Heart left ventricle (tissue), 16 donors: ENCODE results near the gene SLC1A6. TPM values are rescaled to one million over a fixed set of nuclear protein-coding genes. Genes with fewer than 3 reads are reported as not detected.

Experiments used
- ATAC-seq, 4 donors: fragments of 200-7000 bp; cut with Tn5 transposase; one replicate each; pipeline ENCODE4 v1.9.1; 2020 to 2022; ENCODE audit warnings: moderate library complexity in 4 of 4, mild to moderate bottlenecking in 3 of 4, moderate number of reproducible peaks in 1 of 4
- DNase-seq, 5 donors: peaks; one replicate each; pipeline ENCODE4 v3.0.0-alpha.2; 2020
- H3K27ac ChIP-seq, 12 donors: fragments of 200-600 bp; sonication (generic) in 4 of 12; one replicate each; pipeline versions ENCODE4 v1.5.0 to v1.8.0; 2016 to 2022; ENCODE audit warnings: mild to moderate bottlenecking in 2 of 12
- H3K27me3 ChIP-seq, 9 donors: fragments of 200-600 bp; sonication (generic) in 2 of 9; one replicate each; pipeline versions ENCODE4 v1.5.1 to v1.8.0; 2016 to 2022; ENCODE audit warnings: mild to moderate bottlenecking in 3 of 9
- H3K36me3 ChIP-seq, 9 donors: fragments of 200-600 bp; sonication (generic) in 2 of 9; one replicate each; pipeline versions ENCODE4 v1.5.0 to v1.8.0; 2018 to 2022; ENCODE audit warnings: mild to moderate bottlenecking in 2 of 9
- H3K4me1 ChIP-seq, 12 donors: fragments of 200-600 bp; sonication (generic) in 4 of 12; one replicate each; pipeline versions ENCODE4 v1.5.0 to v1.8.0; 2016 to 2022; ENCODE audit warnings: mild to moderate bottlenecking in 3 of 12
- H3K4me3 ChIP-seq, 12 donors: fragments of 200-600 bp; sonication (generic) in 4 of 12; one replicate each; pipeline versions ENCODE4 v1.5.0 to v1.8.0; 2017 to 2022; ENCODE audit warnings: mild to moderate bottlenecking in 9 of 12, moderate library complexity in 4 of 12
- H3K9me3 ChIP-seq, 12 donors: fragments of 200-600 bp; sonication (generic) in 4 of 12; one replicate each; pipeline versions ENCODE4 v1.5.0 to v1.8.0; 2016 to 2022; ENCODE audit warnings: mild to moderate bottlenecking in 1 of 12
- POLR2A ChIP-seq, 2 donors: fragments of 450-650 bp; IDR thresholded peaks; one replicate each; pipeline ENCODE4 v1.6.1; 2017; ENCODE audit warnings: antibody characterized with exemption in 2 of 2, mild to moderate bottlenecking in 2 of 2, moderate library complexity in 2 of 2
- WGBS, 4 donors: extraction: QIAGEN DNeasy Blood & Tissue Kit in 2 of 4; methylation state at CpG; one replicate each; pipeline versions ENCODE4 v1.1.5 to v1.1.7; 2013 to 2018; 5-methylcytosine and 5-hydroxymethylcytosine counted together
- intact Hi-C, 10 donors: fragments of 100-400 bp; cut with DNase I; formaldehyde crosslinking; loops; one replicate each; pipeline versions ENCODE4 v1.11.1 to v1.14.2; 2022
- polyA plus RNA-seq, 2 donors: library from polyadenylated mRNA; stranded (reverse); fragments of 200-250 nt; gene quantifications; one replicate each; pipeline ENCODE4 v1.2.3, GENCODE V29; 2013
- total RNA-seq, 9 donors: library from RNA; depleted of rRNA in 2 of 9; stranded (reverse); fragments of >200 nt in 2 of 9; fragmentation: NEBNext Ultra II Directional in 3 of 9; extraction: Animal tissue kit (Norgen Biotek cat#: 25700) in 3 of 9; gene quantifications; one replicate each; pipeline versions ENCODE4 v1.1.0 to v1.2.4, GENCODE V29; 2016 to 2023
- TF ChIP-seq, protein P1 (sequence below), 12 donors: fragments of 200-600 bp; sonication (generic) in 4 of 12; IDR thresholded peaks; one replicate each; pipeline versions ENCODE4 v1.5.0 to v1.8.0; 2018 to 2022; ENCODE audit warnings: antibody characterized with exemption in 12 of 12, mild to moderate bottlenecking in 5 of 12
- donor health status: ischemic (EF 13 %, LVEDD 7.1; RV severe dilation, severe dysfunction).
- donor health status: healthy with polysubstance abuse.
- donor health status: DM: no; HTN: yes; CAD: no.
- donor health status: DM: no; HTN: no; CAD: no.
- donor health status: ischemic (EF 25% LVEDD 6.9; RV normal size, moderate dysfunction).
- donor health status: ischemic (EF 25% LVEDD 5.7; RV mildly dilated, moderate dysfunction).
- donor health status: healthy.
- donor health status: DM: yes; HTN: yes; CAD: no.
- donor health status: ischemic (EF 35%, LVEDD 5.7; RV mildly dilated, moderate dysfunction).
- donor health status: nonischemic (EF 11% LVEDD 7.7; RV severe dilation, severe dysfunction).
- donor health status: DM: yes; HTN: yes; CAD: no.
- donor health status: PGD.
- donor health status: ischemic (EF 29% LVEDD 5.4; RV normal size, mild dysfunction).
- donor health status: nonischemic (EF 23%, LVEDD 6.1; RV moderate dilation, normal function).

Gene SLC1A6
- total and polyA plus RNA-seq, 11 donors: not detected

DNA sequence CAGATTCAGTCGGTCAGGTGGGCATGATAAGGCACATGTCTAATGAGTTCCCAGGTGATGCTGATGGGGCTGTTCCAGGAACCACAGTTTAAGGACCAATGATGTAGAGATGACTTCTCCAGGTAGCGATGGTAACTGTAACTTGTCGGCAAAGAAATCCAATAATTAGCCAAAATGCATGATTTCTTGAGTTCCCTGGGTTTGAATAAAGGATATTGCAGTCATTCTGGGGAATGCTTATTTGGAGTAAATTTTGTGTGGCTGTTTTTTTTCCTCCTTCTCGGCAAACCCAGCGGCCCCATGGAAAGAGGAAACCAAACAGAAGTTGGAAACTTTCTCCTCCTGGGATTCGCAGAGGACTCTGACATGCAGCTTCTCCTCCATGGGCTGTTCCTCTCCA, 38.5 kb downstream of the SLC1A6 start, which contains the start of gene OR7C2:
Gene OR7C2 (plus strand): TSS at position 301 of the 400 bp plus-strand sequence. CDS start 0 bp downstream, at position 301.
- intact Hi-C loops: no loop called here
- H3K9me3 ChIP-seq: no peaks in the 10 kb centered on the region
- H3K4me1 ChIP-seq: no peaks in the 10 kb centered on the region
- WGBS, 4 donors: 74 to 90% (median 85%) methylated on average over 6 of the region's 6 CpGs
- peaks cover 0 to 14% (median 0%) of the 10 kb centered on the region in 9 donors for H3K27me3 ChIP-seq
- TF ChIP-seq, protein P1, sequence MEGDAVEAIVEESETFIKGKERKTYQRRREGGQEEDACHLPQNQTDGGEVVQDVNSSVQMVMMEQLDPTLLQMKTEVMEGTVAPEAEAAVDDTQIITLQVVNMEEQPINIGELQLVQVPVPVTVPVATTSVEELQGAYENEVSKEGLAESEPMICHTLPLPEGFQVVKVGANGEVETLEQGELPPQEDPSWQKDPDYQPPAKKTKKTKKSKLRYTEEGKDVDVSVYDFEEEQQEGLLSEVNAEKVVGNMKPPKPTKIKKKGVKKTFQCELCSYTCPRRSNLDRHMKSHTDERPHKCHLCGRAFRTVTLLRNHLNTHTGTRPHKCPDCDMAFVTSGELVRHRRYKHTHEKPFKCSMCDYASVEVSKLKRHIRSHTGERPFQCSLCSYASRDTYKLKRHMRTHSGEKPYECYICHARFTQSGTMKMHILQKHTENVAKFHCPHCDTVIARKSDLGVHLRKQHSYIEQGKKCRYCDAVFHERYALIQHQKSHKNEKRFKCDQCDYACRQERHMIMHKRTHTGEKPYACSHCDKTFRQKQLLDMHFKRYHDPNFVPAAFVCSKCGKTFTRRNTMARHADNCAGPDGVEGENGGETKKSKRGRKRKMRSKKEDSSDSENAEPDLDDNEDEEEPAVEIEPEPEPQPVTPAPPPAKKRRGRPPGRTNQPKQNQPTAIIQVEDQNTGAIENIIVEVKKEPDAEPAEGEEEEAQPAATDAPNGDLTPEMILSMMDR (IDR thresholded peaks at IDR 0.05): no peak
- no peak for TF ChIP-seq POLR2A (IDR thresholded peaks at IDR 0.05)
- H3K27ac ChIP-seq: no peak within 1 kb of the TSS
- no peak for DNase-seq
- no peak within 1 kb of the TSS for H3K4me3 ChIP-seq
- no peak for ATAC-seq
- H3K36me3 ChIP-seq: no peaks in the 10 kb centered on the region

DNA sequence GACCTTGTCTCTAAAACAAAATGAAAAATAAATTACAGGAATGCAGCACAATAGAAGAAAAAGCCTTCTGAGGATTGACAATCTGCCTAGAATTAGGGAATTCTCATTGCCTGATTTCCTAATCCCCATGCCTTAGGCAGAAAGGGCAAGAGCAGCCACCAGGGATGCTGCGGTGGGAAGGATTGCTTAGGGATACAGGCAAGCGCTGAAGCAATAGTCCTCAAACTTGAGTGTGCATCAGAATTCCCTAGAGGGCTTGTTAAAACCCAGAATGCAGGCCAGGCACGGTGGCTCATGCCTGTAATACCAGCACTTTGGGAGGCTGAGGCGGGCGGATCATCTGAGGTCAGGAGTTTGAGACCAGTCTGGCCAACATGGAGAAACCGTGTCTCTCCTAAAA, 39.4 kb downstream of the SLC1A6 start:
- 77 to 81% (median 80%) methylated on average over 6 of the region's 6 CpGs for WGBS, 4 donors
- Histone ChIP-seq H3K4me3 (no peak overlapping the region), H3K27ac (no peak overlapping the region), H3K27me3 (peaks cover 0 to 19% (median 0%) of the 10 kb centered on the region in 9 donors), H3K36me3 (no peaks in the 10 kb centered on the region), H3K9me3 (no peaks in the 10 kb centered on the region), H3K4me1 (no peaks in the 10 kb centered on the region)
- no peak for TF ChIP-seq POLR2A (IDR thresholded peaks at IDR 0.05)
- TF ChIP-seq, protein P1 (IDR thresholded peaks at IDR 0.05): no peak
- ATAC-seq (no peak), DNase-seq (no peak)
- intact Hi-C loops: no loop called here

DNA sequence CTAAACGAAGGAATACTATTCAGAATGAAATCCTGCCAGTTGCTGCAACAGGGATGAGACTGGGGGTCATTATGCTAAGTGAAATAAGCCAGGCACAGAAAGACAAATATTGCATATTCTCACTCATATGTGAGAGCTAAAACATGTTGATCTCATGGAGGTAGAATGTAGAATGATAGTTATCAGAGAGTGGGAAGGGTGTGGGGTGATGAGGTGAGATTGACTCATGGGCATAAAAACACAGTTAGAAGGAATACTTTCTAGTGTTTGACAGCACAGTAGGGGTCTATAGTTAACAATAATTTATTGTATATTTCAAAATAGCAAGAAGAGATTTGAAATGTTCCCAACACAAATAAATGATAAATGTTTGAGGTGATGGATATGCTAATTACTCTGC, 46.2 kb downstream of the SLC1A6 start:
- no peak for DNase-seq
- Histone ChIP-seq H3K4me1 (no peaks in the 10 kb centered on the region), H3K36me3 (no peaks in the 10 kb centered on the region), H3K9me3 (peaks cover 0 to 16% (median 0%) of the 10 kb centered on the region in 12 donors), H3K27me3 (peaks cover 0 to 19% (median 0%) of the 10 kb centered on the region in 9 donors), H3K27ac (no peak overlapping the region), H3K4me3 (no peak overlapping the region)
- TF ChIP-seq POLR2A (IDR thresholded peaks at IDR 0.05): no peak
- TF ChIP-seq, protein P1 (IDR thresholded peaks at IDR 0.05): no peak
- intact Hi-C loops: no loop called here
- WGBS, 4 donors: 37 to 65% (median 56%) methylated on average over 1 of the region's 1 CpG
- ATAC-seq: no peak

DNA sequence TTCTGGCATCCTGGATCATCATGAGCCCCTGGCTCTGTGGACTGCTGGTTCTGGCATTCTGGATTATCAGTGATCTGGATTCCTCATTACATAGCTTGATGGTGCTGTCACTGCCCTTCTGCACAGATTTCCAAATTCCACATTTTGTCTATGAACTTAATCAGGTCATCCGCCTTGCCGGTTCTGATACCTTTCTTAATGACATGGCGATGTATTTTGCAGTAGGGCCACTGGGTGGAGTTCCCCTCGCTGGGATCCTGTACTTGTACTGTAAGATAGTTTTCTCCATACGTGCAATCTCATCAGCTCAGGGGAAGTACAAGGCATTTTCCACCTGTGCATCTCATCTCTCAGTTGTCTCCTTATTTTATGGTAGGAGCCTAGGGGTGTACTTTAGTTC, 62.8 kb downstream of the SLC1A6 start:
- DNase-seq (no peak), ATAC-seq (no peak)
- TF ChIP-seq, protein P1 (IDR thresholded peaks at IDR 0.05): no peak
- TF ChIP-seq POLR2A (IDR thresholded peaks at IDR 0.05): no peak
- no peaks in the 10 kb centered on the region for H3K36me3 ChIP-seq
- peaks cover 0 to 6% (median 0%) of the 10 kb centered on the region in 12 donors for H3K9me3 ChIP-seq
- H3K27me3 ChIP-seq: peaks cover 0 to 16% (median 0%) of the 10 kb centered on the region in 9 donors
- 40 to 54% (median 45%) methylated on average over 5 of the region's 5 CpGs for WGBS, 4 donors
- H3K4me1 ChIP-seq: no peaks in the 10 kb centered on the region
- no peak overlapping the region for H3K4me3 ChIP-seq
- H3K27ac ChIP-seq: no peak overlapping the region
- intact Hi-C loops: no loop called here
